IPS-18a (cell line): ENCODE data around the gene GLTPD2.

ENCODE experiments used
- H3K27ac ChIP-seq: one replicate; pipeline ENCODE4 v1.5.1; 2013; ENCODE audit warnings: low read length
- H3K27me3 ChIP-seq: one replicate; pipeline ENCODE4 v1.6.1; 2013; ENCODE audit warnings: mild to moderate bottlenecking, low read length; ENCODE audit not compliant: control insufficient read depth, insufficient read depth
- H3K36me3 ChIP-seq: one replicate; pipeline ENCODE4 v1.6.1; 2013; ENCODE audit warnings: low read depth, low read length; ENCODE audit not compliant: control insufficient read depth
- H3K4me1 ChIP-seq: one replicate; pipeline ENCODE4 v1.6.1; 2013; ENCODE audit warnings: low read depth, low read length; ENCODE audit not compliant: control insufficient read depth
- H3K4me3 ChIP-seq: one replicate; pipeline ENCODE4 v1.5.1; 2013; ENCODE audit warnings: low read length
- H3K9ac ChIP-seq: one replicate; pipeline ENCODE4 v1.6.1; 2013; ENCODE audit warnings: mild to moderate bottlenecking, low read length, moderate library complexity
- H3K9me3 ChIP-seq: one replicate; pipeline ENCODE4 v1.6.1; 2013; ENCODE audit warnings: low read depth, low read length; ENCODE audit not compliant: control insufficient read depth

Gene GLTPD2

DNA sequence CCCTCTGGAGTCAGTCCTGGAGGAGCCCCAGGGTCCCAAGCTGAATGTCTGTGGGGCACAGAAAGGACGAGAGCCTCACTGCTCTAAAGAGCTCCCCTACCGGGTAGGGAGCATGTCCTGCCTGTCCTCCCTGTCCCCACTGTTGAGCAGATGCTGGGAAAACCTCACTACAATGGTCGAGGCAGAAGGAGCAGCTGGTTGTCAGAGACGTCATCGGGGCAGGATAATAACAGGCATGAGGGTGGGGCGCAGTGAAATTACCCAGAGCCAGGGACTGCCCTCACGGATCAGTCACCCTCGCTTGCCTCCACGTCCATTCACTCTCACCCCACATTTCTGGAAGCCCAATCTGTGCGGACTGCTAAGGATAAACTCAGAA lies 16.5 kb upstream of the GLTPD2 start:
- no peaks in the 10 kb centered on the region for H3K9me3 ChIP-seq
- no peak overlapping the region for H3K27ac ChIP-seq
- no peaks in the 10 kb centered on the region for H3K4me1 ChIP-seq
- H3K4me3 ChIP-seq, result no peak overlapping the region
- H3K9ac ChIP-seq, result no peak overlapping the region
- H3K27me3 ChIP-seq, result no peaks in the 10 kb centered on the region
- H3K36me3 ChIP-seq, result no peaks in the 10 kb centered on the region

DNA sequence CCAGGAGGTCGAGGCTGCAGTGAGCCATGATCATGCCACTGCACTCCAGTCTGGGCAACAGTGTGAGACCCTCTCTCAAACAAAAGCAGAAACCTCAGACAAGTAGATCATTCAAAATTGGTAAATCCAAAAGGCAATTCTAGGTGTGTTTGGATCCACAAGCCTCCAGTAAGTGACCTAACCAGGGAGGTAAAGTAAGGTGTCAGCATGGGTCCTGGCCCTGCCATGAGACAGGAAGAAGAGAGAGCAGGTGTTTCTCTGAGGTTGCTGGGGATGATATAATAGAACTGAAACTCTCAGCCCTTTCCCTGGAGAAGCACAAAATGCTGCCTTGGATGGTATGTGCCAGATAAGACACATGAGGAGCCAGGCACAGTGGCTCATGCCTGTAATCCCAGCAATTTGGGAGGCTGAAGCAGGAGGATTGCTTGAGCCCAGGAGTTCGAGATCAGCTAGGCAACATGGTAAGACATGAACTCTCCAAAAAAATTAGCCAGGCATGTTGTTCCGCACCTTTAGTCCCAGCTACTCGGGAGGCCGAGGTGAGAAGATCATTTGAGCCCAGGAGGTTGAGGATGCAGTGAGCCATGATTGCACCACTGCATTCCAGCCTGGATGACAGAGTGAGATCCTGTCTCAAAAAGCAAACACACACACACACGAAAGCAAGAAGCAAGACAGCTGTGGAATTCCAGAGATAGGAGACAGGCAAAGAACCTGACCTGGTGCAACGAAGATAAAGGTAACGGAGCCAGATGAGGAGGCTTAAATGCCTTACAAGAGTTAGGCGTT lies 10.6 kb upstream of the GLTPD2 start:
- no peak overlapping the region for H3K27ac ChIP-seq
- no peak overlapping the region for H3K9ac ChIP-seq
- no peaks in the 10 kb centered on the region for H3K4me1 ChIP-seq
- H3K9me3 ChIP-seq, result no peaks in the 10 kb centered on the region
- no peak overlapping the region for H3K4me3 ChIP-seq
- no peaks in the 10 kb centered on the region for H3K36me3 ChIP-seq
- peaks cover 3% of the 10 kb centered on the region for H3K27me3 ChIP-seq

GRCh38 chr17:4780325-4780955 lies 8.3 kb upstream of the GLTPD2 start:
- no peaks in the 10 kb centered on the region for H3K9me3 ChIP-seq
- no peak overlapping the region for H3K4me3 ChIP-seq
- H3K27ac ChIP-seq, result no peak overlapping the region
- H3K4me1 ChIP-seq, result no peaks in the 10 kb centered on the region
- H3K36me3 ChIP-seq, result no peaks in the 10 kb centered on the region
- no peak overlapping the region for H3K9ac ChIP-seq
- H3K27me3 ChIP-seq, result peaks cover 5% of the 10 kb centered on the region

DNA sequence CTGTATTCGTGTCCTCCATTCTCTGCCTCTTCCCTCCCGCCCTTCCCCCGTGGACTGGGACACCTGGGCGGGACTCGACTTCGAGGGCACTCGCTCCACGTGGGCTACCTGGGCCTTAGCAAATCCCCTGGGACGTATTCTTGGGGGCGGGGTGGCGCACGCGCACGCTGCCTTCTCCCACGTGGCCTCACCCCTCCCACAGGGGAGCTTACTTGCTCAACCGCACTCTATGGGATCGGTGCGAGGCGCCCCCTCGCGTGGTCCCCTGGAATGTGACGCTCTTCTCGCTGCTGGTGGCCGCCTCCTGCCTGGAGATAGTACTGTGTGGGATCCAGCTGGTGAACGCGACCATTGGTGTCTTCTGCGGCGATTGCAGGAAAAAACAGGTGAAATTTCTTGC lies 6.1 kb upstream of the GLTPD2 start:
- Histone ChIP-seq H3K4me1 (no peaks in the 10 kb centered on the region), H3K4me3 (no peak overlapping the region), H3K9ac (no peak overlapping the region), H3K9me3 (no peaks in the 10 kb centered on the region), H3K36me3 (no peaks in the 10 kb centered on the region), H3K27me3 (peaks cover 26% of the 10 kb centered on the region), H3K27ac (no peak overlapping the region)

DNA sequence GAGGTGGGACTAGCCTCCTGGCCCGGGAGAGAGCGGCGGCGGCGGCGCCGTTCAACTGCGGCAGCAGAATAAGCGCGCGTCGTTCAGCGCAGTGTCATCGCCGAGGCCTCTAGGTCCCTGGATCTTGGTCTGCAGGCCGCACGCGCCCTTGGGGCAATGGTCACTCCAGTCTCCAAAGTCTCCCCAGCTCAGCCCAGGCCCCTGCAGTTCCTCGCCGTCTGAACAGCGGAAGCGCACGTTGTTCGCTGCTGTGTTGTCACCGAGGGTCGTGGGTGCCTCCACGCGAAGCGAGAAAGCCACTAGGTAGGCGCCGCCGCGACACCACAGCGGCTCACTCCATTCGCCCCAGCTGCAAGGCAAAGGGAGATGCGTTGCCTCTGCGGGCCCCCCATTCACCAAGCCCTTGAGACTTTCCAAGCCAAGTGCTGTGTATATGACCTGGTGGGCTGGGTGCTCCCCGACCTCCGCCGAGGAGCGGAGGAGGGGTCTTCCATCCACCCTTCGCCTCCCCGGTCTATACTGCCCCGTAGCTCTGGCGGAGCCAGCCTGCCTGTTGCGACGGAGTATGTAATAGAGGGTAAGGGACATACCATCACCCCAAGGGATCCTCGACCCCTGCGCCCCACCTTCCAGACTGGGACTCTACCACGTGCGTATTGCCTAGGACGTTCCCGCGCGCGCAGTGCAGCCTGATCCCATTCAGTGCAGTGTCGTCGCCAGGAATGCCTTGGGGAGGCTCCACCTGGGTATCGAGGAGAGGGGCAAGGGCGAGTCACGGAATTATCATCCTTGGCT lies 3.3 kb upstream of the GLTPD2 start:
- H3K9me3 ChIP-seq, result no peaks in the 10 kb centered on the region
- H3K4me3 ChIP-seq, result no peak overlapping the region
- no peaks in the 10 kb centered on the region for H3K36me3 ChIP-seq
- H3K4me1 ChIP-seq, result no peaks in the 10 kb centered on the region
- peaks cover 54% of the 10 kb centered on the region for H3K27me3 ChIP-seq
- H3K27ac ChIP-seq, result no peak overlapping the region
- H3K9ac ChIP-seq, result no peak overlapping the region

DNA sequence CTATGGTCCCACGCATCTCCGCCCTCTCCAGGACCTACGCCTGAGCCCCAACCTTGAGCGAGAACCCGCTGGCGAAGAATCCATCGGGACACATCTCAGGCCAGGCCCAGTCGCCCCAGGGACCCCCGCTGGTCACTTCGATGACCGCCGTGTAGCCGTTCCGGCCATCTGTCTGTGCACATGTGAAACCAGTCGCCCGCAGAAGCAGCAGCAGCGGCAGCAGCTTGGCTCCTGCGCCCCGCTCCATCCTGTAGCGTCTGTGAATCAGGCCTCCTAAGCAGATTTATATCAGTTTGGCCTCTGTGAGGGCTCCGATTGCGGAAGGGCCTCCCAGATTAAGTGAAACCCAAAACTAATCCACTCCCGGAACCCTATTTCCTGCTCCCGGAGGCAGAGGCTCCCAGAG lies 2.7 kb upstream of the GLTPD2 start, which contains the start of gene VMO1:
Gene VMO1, minus strand, starts transcription at position 259 of the 406 bp plus-strand sequence. Its CDS starts 12 bp downstream, at position 247.
- no peak within 1 kb of the TSS for H3K27ac ChIP-seq
- no peak within 1 kb of the TSS for H3K9ac ChIP-seq

DNA sequence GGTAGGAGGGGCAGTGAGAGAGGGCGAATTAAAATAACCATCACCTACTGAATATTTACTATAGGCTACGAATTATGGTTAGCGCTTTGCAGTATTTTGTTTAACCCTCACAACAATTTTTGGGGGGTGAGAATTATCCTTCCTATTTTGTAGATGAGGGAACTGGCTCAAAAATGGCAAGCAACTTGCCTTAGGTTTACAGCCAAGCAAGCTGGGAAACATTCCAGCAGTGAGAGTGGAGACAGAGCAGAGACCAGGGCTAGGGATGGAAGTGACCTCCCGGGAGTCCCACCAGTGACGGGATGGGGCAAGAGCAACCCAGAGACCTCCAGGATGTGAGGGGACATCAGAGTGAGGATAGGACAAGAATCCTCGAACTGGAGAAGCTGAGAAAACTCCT lies 2.2 kb upstream of the GLTPD2 start:
- Histone ChIP-seq H3K9me3 (no peaks in the 10 kb centered on the region), H3K27me3 (peaks cover 64% of the 10 kb centered on the region), H3K9ac (no peak overlapping the region), H3K27ac (no peak overlapping the region), H3K4me3 (no peak overlapping the region), H3K4me1 (no peaks in the 10 kb centered on the region), H3K36me3 (no peaks in the 10 kb centered on the region)

More for the DNA sequence above, 2.7 kb upstream of the GLTPD2 start, which contains the start of gene VMO1:
- Histone ChIP-seq H3K4me3 (no peak within 1 kb of the TSS), H3K9me3 (no peaks in the 10 kb centered on the region), H3K36me3 (no peaks in the 10 kb centered on the region), H3K4me1 (no peaks in the 10 kb centered on the region), H3K27me3 (peaks cover 60% of the 10 kb centered on the region)

- Histone ChIP-seq H3K9me3 (no peaks in the 10 kb centered on the region), H3K4me3 (peak overlapping the region; percentile 73)
Measured at GRCh38 chr17:4788159-4788806, 481 bp upstream of the GLTPD2 start.

GRCh38 chr17:4789701-4789950 lies 862 bp downstream of the GLTPD2 start:
- Histone ChIP-seq H3K27ac (no peak overlapping the region), H3K9me3 (no peaks in the 10 kb centered on the region), H3K36me3 (no peaks in the 10 kb centered on the region), H3K27me3 (peaks cover 74% of the 10 kb centered on the region), H3K9ac (no peak overlapping the region), H3K4me3 (peak overlapping the region; percentile 73), H3K4me1 (no peaks in the 10 kb centered on the region)

More at GRCh38 chr17:4788159-4788806, 481 bp upstream of the GLTPD2 start:
- H3K36me3 ChIP-seq, result no peaks in the 10 kb centered on the region
- peaks cover 75% of the 10 kb centered on the region for H3K27me3 ChIP-seq
- no peak overlapping the region for H3K9ac ChIP-seq
- no peaks in the 10 kb centered on the region for H3K4me1 ChIP-seq
- H3K27ac ChIP-seq, result no peak overlapping the region

DNA sequence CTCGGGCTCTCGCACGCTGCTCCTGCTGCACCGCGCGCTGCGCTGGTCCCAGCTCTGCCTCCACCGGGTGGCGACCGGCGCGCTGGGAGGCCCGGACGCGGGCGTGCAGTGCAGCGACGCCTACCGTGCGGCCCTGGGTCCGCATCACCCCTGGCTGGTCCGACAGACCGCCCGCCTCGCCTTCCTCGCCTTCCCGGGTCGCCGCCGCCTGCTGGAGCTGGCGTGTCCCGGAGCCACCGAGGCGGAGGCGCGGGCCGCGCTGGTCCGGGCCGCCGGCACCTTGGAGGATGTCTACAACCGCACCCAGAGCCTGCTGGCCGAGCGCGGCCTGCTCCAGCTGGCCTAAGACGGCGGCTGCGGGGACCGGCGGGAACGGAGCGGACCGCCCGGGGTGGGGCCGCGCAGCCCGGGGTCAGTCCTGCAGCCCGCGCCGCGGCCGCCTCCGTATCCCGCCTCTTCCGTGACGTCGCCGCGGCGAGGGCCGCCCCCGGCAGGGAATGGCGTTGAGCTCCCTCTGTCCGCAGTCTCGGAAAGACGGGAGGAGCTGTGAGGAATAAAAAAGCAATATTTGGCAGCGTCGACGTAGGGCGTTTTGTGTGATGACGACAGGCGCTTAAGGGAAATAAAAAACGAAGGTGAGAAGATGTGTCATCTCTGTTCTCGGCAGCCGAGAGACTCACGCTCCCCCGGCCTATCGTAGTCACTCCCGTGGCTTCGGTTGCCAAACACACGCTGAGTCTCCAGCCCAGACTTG lies 1.4 kb downstream of the GLTPD2 start:
- no peak overlapping the region for H3K27ac ChIP-seq
- H3K9ac ChIP-seq, result peak overlapping the region; percentile 45

DNA sequence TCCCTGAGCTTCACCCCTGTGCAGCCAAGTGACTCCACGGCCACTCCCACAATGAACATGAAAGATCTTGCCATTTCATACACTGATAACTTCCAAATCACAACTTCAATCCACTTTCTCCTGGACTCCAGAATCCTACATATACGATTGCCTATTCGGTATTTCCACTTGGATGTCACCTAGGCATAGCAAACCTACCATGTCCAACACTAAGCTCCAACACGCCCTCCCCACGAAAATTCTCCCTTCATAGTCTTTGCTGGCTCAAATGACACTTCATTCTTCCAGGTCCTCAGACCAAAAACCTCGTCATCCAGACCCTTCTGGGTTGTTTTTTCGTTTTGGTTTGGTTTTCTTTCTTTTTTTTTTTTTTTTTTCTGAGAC lies 1.9 kb downstream of the GLTPD2 start:
- H3K27me3 ChIP-seq, result peaks cover 73% of the 10 kb centered on the region
- no peaks in the 10 kb centered on the region for H3K36me3 ChIP-seq
- H3K27ac ChIP-seq, result no peak overlapping the region
- peak overlapping the region; percentile 73 for H3K4me3 ChIP-seq
- no peaks in the 10 kb centered on the region for H3K9me3 ChIP-seq
- H3K4me1 ChIP-seq, result no peaks in the 10 kb centered on the region
- H3K9ac ChIP-seq, result no peak overlapping the region

More for the DNA sequence above, 1.4 kb downstream of the GLTPD2 start:
- H3K36me3 ChIP-seq, result no peaks in the 10 kb centered on the region
- no peaks in the 10 kb centered on the region for H3K4me1 ChIP-seq
- no peaks in the 10 kb centered on the region for H3K9me3 ChIP-seq
- H3K27me3 ChIP-seq, result peaks cover 74% of the 10 kb centered on the region
- H3K4me3 ChIP-seq, result peak overlapping the region; percentile 73
